Stimulated activated CD8-positive, alpha-beta memory T cell treated with anti-CD3 and anti-CD28 coated beads, Interleukin-7, amount 100 ng/mL, for 24 hours (primary cell): ENCODE results near the gene NT5C1A.

Experiments used
- DNase-seq: peaks from one replicate; pipeline ENCODE4 v3.0.0-alpha.2; 2020; ENCODE audit warnings: low read depth

NT5C1A gene

GRCh38 chr1:39659110-39659509 is 12.8 kb downstream of the NT5C1A start:
- no peak for DNase-seq

GRCh38 chr1:39657923-39658485 is 13.9 kb downstream of the NT5C1A start:
- peak; percentile 32 for DNase-seq

- no peak for DNase-seq
Measured at GRCh38 chr1:39657402-39657801, 14.5 kb downstream of the NT5C1A start.

- no peak for DNase-seq
Measured at GRCh38 chr1:39656391-39656790, 15.5 kb downstream of the NT5C1A start.

GRCh38 chr1:39655578-39656268 is 16.2 kb downstream of the NT5C1A start:
- no peak for DNase-seq

- DNase-seq, result no peak
Measured at GRCh38 chr1:39654291-39654690, 17.6 kb downstream of the NT5C1A start.

- DNase-seq, result peak; percentile 50
Measured at GRCh38 chr1:39653546-39654031, 18.3 kb downstream of the NT5C1A start.

GRCh38 chr1:39652554-39652953 is 19.4 kb downstream of the NT5C1A start:
- no peak for DNase-seq

- DNase-seq, result no peak
Measured at GRCh38 chr1:39652105-39652504, 19.8 kb downstream of the NT5C1A start.

GRCh38 chr1:39650431-39650830 is 21.5 kb downstream of the NT5C1A start:
- DNase-seq, result no peak

GRCh38 chr1:39649636-39650185 is 22.2 kb downstream of the NT5C1A start:
- DNase-seq, result no peak

GRCh38 chr1:39648496-39648895 is 23.4 kb downstream of the NT5C1A start:
- DNase-seq, result no peak

- DNase-seq, result no peak
Measured at GRCh38 chr1:39647247-39647646, 24.7 kb downstream of the NT5C1A start.

GRCh38 chr1:39646232-39647081 is 25.4 kb downstream of the NT5C1A start:
- DNase-seq, result no peak

GRCh38 chr1:39645411-39646043 is 26.4 kb downstream of the NT5C1A start:
- DNase-seq, result no peak

GRCh38 chr1:39643705-39644104 is 28.2 kb downstream of the NT5C1A start:
- DNase-seq, result no peak

- no peak for DNase-seq
Measured at GRCh38 chr1:39642796-39643195, 29.1 kb downstream of the NT5C1A start.

GRCh38 chr1:39640861-39641260 is 31.0 kb downstream of the NT5C1A start:
- DNase-seq, result no peak

- peak; percentile 39 for DNase-seq
Measured at GRCh38 chr1:39639305-39640130, 32.4 kb downstream of the NT5C1A start, which contains the start of gene HEYL. HEYL (minus strand) TSS chr1:39639643; CDS start chr1:39639625, 18 bp downstream.

- no peak for DNase-seq
Measured at GRCh38 chr1:39638965-39639304, 33.0 kb downstream of the NT5C1A start.

GRCh38 chr1:39637361-39637760 is 34.5 kb downstream of the NT5C1A start:
- no peak for DNase-seq
